Measurements from ENCODE around the gene GALNS. TPM values are rescaled to one million over a fixed set of nuclear protein-coding genes. Genes with fewer than 3 reads are reported as not detected.

GALNS gene
- 10 to 100 TPM; 37.6 to 73.0 TPM for total RNA-seq

GRCh38 chr16:88856828-88857727 is at the start of gene GALNS, which contains the start of gene TRAPPC2L:
Gene GALNS (minus strand): TSS chr16:88856947. CDS start chr16:88856877, 70 bp downstream.
Gene TRAPPC2L (plus strand): TSS chr16:88857127. CDS start chr16:88857151, 24 bp downstream.
- peak; percentile 86 for ATAC-seq (replicated peaks)
- H3K4me1 Mint-ChIP-seq, result peaks cover 14% of the 10 kb centered on the region
- peaks cover 35% of the 10 kb centered on the region for H3K36me3 Mint-ChIP-seq (ENCODE audit: low read depth)
- peak within 1 kb of the TSS; percentile 95 for H3K4me3 Mint-ChIP-seq
- peak within 1 kb of the TSS; percentile 96 for H3K27ac Mint-ChIP-seq
- H3K27me3 Mint-ChIP-seq, result no peaks in the 10 kb centered on the region
- H3K9me3 Mint-ChIP-seq, result no peaks in the 10 kb centered on the region

GRCh38 chr16:88906020-88906419 is 49.3 kb upstream of the GALNS start:
- Mint-ChIP-seq H3K27ac (no peak overlapping the region), H3K36me3 (ENCODE audit: low read depth) (no peaks in the 10 kb centered on the region), H3K27me3 (no peaks in the 10 kb centered on the region), H3K4me1 (no peaks in the 10 kb centered on the region), H3K4me3 (no peak overlapping the region), H3K9me3 (no peaks in the 10 kb centered on the region)
- no peak for ATAC-seq (replicated peaks)

- no peaks in the 10 kb centered on the region for H3K9me3 Mint-ChIP-seq
- H3K4me3 Mint-ChIP-seq, result no peak overlapping the region
- H3K36me3 Mint-ChIP-seq (ENCODE audit: low read depth), result no peaks in the 10 kb centered on the region
- H3K4me1 Mint-ChIP-seq, result no peaks in the 10 kb centered on the region
- no peaks in the 10 kb centered on the region for H3K27me3 Mint-ChIP-seq
- ATAC-seq (replicated peaks), result peak; percentile 16
- no peak overlapping the region for H3K27ac Mint-ChIP-seq
These were observed 48.8 kb upstream of the GALNS start for GRCh38 chr16:88905563-88905962.

- Mint-ChIP-seq H3K9me3 (no peaks in the 10 kb centered on the region), H3K36me3 (ENCODE audit: low read depth) (no peaks in the 10 kb centered on the region), H3K4me3 (no peak overlapping the region)
These were observed 48.1 kb upstream of the GALNS start for GRCh38 chr16:88904676-88905365.

GRCh38 chr16:88903267-88903666 is 46.5 kb upstream of the GALNS start:
- no peaks in the 10 kb centered on the region for H3K36me3 Mint-ChIP-seq (ENCODE audit: low read depth)
- no peak for ATAC-seq (replicated peaks)
- H3K9me3 Mint-ChIP-seq, result no peaks in the 10 kb centered on the region
- H3K4me1 Mint-ChIP-seq, result no peaks in the 10 kb centered on the region
- H3K27ac Mint-ChIP-seq, result no peak overlapping the region
- no peaks in the 10 kb centered on the region for H3K27me3 Mint-ChIP-seq
- H3K4me3 Mint-ChIP-seq, result no peak overlapping the region

More at GRCh38 chr16:88904676-88905365, 48.1 kb upstream of the GALNS start:
- Mint-ChIP-seq H3K4me1 (no peaks in the 10 kb centered on the region), H3K27ac (no peak overlapping the region), H3K27me3 (no peaks in the 10 kb centered on the region)
- ATAC-seq (replicated peaks), result no peak

- H3K4me1 Mint-ChIP-seq, result no peaks in the 10 kb centered on the region
- H3K4me3 Mint-ChIP-seq, result no peak overlapping the region
- ATAC-seq (replicated peaks), result no peak
- H3K27me3 Mint-ChIP-seq, result no peaks in the 10 kb centered on the region
- H3K36me3 Mint-ChIP-seq (ENCODE audit: low read depth), result no peaks in the 10 kb centered on the region
- H3K27ac Mint-ChIP-seq, result no peak overlapping the region
- no peaks in the 10 kb centered on the region for H3K9me3 Mint-ChIP-seq
These were observed 46.0 kb upstream of the GALNS start for GRCh38 chr16:88902744-88903143.

GRCh38 chr16:88901718-88902337 is 45.1 kb upstream of the GALNS start:
- no peak overlapping the region for H3K4me3 Mint-ChIP-seq
- no peak overlapping the region for H3K27ac Mint-ChIP-seq
- H3K4me1 Mint-ChIP-seq, result no peaks in the 10 kb centered on the region
- no peaks in the 10 kb centered on the region for H3K36me3 Mint-ChIP-seq (ENCODE audit: low read depth)
- H3K27me3 Mint-ChIP-seq, result no peaks in the 10 kb centered on the region
- ATAC-seq (replicated peaks), result no peak
- H3K9me3 Mint-ChIP-seq, result no peaks in the 10 kb centered on the region

GRCh38 chr16:88900662-88901052 is 43.9 kb upstream of the GALNS start:
- no peak overlapping the region for H3K4me3 Mint-ChIP-seq
- H3K27ac Mint-ChIP-seq, result no peak overlapping the region
- H3K9me3 Mint-ChIP-seq, result no peaks in the 10 kb centered on the region
- no peaks in the 10 kb centered on the region for H3K27me3 Mint-ChIP-seq
- no peak for ATAC-seq (replicated peaks)
- no peaks in the 10 kb centered on the region for H3K4me1 Mint-ChIP-seq
- no peaks in the 10 kb centered on the region for H3K36me3 Mint-ChIP-seq (ENCODE audit: low read depth)

- Mint-ChIP-seq H3K27me3 (no peaks in the 10 kb centered on the region), H3K4me3 (no peak overlapping the region), H3K4me1 (no peaks in the 10 kb centered on the region), H3K27ac (no peak overlapping the region), H3K36me3 (ENCODE audit: low read depth) (no peaks in the 10 kb centered on the region), H3K9me3 (no peaks in the 10 kb centered on the region)
- ATAC-seq (replicated peaks), result no peak
These were observed 43.3 kb upstream of the GALNS start for GRCh38 chr16:88899901-88900661.

- Mint-ChIP-seq H3K27me3 (no peaks in the 10 kb centered on the region), H3K4me1 (no peaks in the 10 kb centered on the region), H3K4me3 (no peak overlapping the region), H3K9me3 (no peaks in the 10 kb centered on the region), H3K36me3 (ENCODE audit: low read depth) (no peaks in the 10 kb centered on the region), H3K27ac (no peak overlapping the region)
- no peak for ATAC-seq (replicated peaks)
These were observed 41.1 kb upstream of the GALNS start for GRCh38 chr16:88897696-88898425.

- no peak overlapping the region for H3K4me3 Mint-ChIP-seq
- ATAC-seq (replicated peaks), result no peak
- no peaks in the 10 kb centered on the region for H3K27me3 Mint-ChIP-seq
- no peaks in the 10 kb centered on the region for H3K36me3 Mint-ChIP-seq (ENCODE audit: low read depth)
- H3K4me1 Mint-ChIP-seq, result no peaks in the 10 kb centered on the region
- no peak overlapping the region for H3K27ac Mint-ChIP-seq
- no peaks in the 10 kb centered on the region for H3K9me3 Mint-ChIP-seq
These were observed 39.7 kb upstream of the GALNS start for GRCh38 chr16:88896238-88897070.

GRCh38 chr16:88895335-88895734 is 38.6 kb upstream of the GALNS start:
- Mint-ChIP-seq H3K27me3 (no peaks in the 10 kb centered on the region), H3K9me3 (no peaks in the 10 kb centered on the region), H3K36me3 (ENCODE audit: low read depth) (no peaks in the 10 kb centered on the region), H3K4me1 (no peaks in the 10 kb centered on the region), H3K27ac (no peak overlapping the region), H3K4me3 (no peak overlapping the region)
- ATAC-seq (replicated peaks), result no peak
